Cardiac fibroblast (primary cell): ENCODE results near the gene COL5A1.

Source experiments
- DNase-seq, 2 donors: peaks; one replicate each; pipeline versions ENCODE4 v3.0.0 to v3.0.0-alpha.2; 2010; ENCODE audit warnings: low read depth in 2 of 2
- H3K4me3 ChIP-seq, 2 donors: replicated peaks in 1 of 2; 1 replicate in 1 of 2; 2 replicates in 1 of 2; pipeline ENCODE4 v1.5.1; 2011; ENCODE audit warnings: low read depth in 2 of 2, low read length in 2 of 2, mild to moderate bottlenecking in 2 of 2, moderate library complexity in 1 of 2
- CTCF ChIP-seq: IDR thresholded peaks from one replicate; pipeline ENCODE4 v1.5.1; 2011; ENCODE audit warnings: low read depth, mild to moderate bottlenecking, low read length, inconsistent platforms

Gene COL5A1

GRCh38 chr9:134827993-134828392 lies 186.4 kb downstream of the COL5A1 start:
- DNase-seq, result no peak
- no peak for TF ChIP-seq CTCF
- H3K4me3 ChIP-seq, result no peak overlapping the region

- DNase-seq, result no peak
- no peak overlapping the region for H3K4me3 ChIP-seq
- TF ChIP-seq CTCF, result no peak
Observed at GRCh38 chr9:134828892-134829291, 187.3 kb downstream of the COL5A1 start.

GRCh38 chr9:134829356-134829937 lies 187.8 kb downstream of the COL5A1 start:
- no peak for TF ChIP-seq CTCF
- H3K4me3 ChIP-seq, result no peak overlapping the region
- DNase-seq, result no peak

- no peak for DNase-seq
- no peak for TF ChIP-seq CTCF
- H3K4me3 ChIP-seq, result no peak overlapping the region
Observed at GRCh38 chr9:134830126-134830525, 188.5 kb downstream of the COL5A1 start.

GRCh38 chr9:134830926-134831720 lies 189.5 kb downstream of the COL5A1 start:
- TF ChIP-seq CTCF, result no peak
- no peak for DNase-seq
- no peak overlapping the region for H3K4me3 ChIP-seq

- no peak for DNase-seq
- H3K4me3 ChIP-seq, result no peak overlapping the region
- no peak for TF ChIP-seq CTCF
Observed at GRCh38 chr9:134832471-134832870, 190.9 kb downstream of the COL5A1 start.
